ENCODE measurements around the gene BDP1.
"Not testable (repeated sequence)": the region's sequence is repeated elsewhere in the genome, so short reads cannot be mapped to it uniquely, and the experiment has no call there.

BDP1 gene

DNA sequence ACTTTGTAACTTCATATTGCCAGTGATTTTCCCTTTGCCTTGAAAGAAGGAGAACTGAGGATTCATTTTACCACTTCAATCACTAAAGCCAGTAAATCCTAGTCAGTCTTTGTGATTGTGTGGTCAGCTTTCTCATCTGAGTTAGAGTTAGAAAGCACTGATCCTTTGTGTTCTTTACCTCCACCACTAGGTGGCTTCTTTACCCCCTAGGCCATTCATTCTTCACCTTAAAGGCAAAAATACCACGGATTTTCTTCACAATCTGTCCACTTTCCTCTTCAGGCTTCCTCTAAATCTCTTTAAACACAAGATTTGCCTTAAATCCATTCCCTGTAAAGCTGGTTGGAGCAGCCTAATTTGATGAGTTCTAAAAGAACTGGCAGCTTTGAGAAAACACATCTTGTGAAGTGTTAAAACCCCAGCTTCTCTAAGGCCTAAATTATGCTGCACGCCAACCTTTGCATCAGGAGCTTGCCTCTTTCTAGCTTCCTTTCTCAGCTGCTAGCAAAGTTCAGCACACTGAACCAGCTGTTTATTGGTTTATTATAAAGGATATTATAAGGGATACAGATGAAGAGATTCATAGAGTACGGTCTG, 20.4 kb downstream of the BDP1 start:
- DNase-seq = peak in 1 of 2 donors; percentile 15

- DNase-seq = no peak
Observed at GRCh38 chr5:71481441-71481840, 26.0 kb downstream of the BDP1 start.

DNA sequence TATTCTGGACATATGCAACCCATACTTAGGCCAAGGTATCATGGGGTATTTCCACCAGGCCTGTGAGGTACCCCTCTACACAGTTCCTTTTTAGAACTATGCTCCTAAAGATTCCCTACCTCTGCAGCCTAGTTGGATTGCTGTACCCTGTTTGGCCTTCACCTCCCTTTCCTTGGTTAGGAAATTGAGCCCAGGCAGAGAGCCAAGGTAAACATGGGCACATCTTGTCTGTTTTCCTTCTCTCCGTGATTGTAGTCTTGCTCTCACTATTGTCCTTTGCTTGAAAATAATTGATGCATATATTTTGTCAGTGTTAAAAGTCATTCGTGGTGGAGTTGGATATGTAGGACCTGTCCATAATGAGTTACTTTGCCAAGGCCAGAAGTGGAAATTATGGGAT, 26.7 kb downstream of the BDP1 start:
- no peak for DNase-seq

GRCh38 chr5:71483355-71483754, 27.9 kb downstream of the BDP1 start:
- no peak for DNase-seq

- no peak for DNase-seq
Observed at GRCh38 chr5:71492817-71493615, 37.6 kb downstream of the BDP1 start.

DNA sequence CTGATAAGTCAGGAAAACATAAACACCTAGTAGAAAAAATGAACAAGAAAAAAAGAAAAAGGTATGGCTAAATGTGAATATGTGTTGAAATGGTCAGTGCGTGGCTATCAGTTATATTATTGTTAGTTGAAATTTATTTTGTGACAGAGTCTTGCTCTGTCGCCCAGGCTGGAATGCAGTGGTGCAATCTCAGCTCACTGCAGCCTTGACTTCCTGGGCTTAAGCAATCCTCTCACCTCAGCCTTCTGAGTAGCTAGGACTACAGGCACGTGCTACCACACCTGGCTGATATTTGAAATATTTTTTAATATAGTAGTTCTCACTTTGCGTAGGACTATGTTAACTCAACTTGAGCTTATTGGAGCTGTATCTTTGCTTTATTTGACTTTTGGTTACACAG, 38.8 kb downstream of the BDP1 start:
- DNase-seq = not testable (repeated sequence)

DNA sequence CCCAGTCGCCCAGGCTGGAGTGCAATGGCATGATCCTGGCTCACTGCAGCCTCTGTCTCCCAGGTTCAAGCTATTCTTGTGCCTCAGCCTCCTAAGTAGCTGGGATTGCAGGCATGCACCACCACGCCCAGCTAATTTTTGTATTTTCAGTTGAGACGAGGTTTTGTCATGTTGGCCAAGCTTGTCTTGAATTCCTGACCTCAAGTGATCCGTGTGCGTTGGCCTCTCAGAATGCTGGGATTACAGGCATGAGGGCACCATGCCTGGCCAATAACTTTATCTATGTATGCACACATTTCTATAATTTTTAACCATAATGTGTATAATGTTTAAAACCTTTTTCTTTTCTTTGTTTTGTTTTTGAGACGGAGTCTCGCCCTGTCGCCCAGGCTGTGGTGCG, 43.3 kb downstream of the BDP1 start:
- not testable (repeated sequence) for DNase-seq

- no peak for DNase-seq
Observed at GRCh38 chr5:71503536-71503935, 48.1 kb downstream of the BDP1 start.

- no peak for DNase-seq
Observed at GRCh38 chr5:71522151-71522550, 66.7 kb downstream of the BDP1 start.

DNA sequence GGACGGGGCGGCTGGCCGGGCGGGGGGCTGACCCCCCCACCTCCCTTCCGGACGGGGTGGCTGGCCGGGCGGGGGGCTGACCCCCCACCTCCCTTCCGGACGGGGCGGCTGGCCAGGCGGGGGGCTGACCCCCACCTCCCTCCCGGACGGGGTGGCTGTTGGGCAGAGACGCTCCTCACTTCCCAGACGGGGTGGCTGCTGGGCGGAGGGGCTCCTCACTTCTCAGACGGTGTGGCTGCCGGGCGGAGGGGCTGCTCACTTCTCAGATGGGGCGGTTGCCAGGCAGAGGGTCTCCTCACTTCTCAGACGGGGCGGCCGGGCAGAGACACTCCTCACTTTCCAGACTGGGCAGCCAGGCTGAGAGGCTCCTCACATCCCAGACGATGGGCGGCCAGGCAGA, 70.2 kb downstream of the BDP1 start:
- DNase-seq = not testable (repeated sequence)

DNA sequence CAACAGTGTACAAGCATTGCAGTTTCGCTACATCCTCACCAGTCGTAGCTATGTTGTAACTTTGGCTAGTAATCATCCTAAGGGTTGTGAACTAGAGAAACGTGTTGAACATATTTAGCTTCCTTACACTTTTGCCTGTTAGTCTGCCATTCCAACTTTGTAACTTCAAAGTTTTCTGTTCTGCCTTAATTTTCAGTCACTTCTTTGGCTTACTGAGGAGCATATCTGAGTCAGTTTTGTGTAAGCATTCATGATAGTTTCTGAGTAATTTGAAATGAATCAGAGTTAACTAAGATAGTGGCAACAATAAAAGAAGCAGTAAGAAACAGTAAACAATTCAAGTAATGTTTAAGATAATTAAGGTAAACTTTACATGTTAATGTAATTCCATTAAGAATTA, 72.8 kb downstream of the BDP1 start:
- DNase-seq = no peak

DNA sequence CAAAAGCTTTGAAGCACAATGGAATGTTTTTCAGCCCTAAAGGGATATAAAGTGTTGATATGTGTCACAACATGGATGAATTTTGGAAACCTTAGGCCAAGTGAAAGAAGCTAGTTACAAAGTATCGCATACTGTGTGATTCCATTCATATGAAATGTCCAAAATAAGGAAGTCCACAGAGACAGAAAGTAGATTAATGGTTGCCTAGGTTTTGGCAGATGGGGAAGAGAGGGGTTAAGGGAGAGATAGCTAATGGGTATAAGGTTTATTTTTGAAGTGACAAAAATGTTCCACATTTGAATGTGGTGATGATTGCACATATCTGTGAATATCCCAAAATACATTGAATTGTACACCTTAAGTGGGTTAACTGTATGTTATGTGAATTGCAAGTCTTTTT, 74.2 kb downstream of the BDP1 start:
- no peak for DNase-seq

DNA sequence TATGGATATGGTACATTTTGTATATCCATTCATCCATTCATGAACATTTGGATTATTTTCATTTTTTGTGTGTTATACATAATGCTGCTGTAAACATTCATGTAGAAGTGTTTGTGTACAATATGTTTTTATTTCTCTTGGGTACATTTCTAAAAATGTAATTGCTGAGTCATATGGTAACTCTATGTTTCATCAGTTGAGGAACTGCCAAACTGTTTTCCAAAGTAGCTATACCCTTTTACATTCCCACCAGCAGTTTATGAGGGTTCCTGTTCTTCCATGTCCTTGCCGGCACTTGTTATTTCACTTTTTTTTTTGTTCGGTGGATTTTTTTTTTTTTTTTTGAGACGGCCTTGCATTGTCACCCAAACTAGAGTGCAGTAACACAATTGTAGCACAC, 77.7 kb downstream of the BDP1 start:
- DNase-seq = no peak

DNA sequence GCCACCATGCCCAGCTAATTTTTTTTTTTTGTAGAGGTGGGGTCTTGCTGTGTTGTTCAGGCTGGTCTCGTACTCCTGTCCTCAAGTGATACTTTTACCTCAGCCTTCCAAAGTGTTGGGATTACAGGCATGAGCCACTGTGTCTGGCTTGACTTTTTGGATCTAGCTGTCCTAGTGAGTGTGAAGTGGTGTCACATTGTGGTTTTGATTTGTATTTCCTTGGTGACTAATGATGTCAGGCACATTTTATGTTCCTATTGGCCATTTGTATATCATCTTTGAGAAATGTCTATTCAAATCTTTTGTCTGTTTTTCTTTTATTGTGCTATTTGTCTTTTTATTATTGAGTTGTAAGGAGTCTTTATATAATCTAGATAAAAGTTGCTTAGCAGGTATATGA, 78.2 kb downstream of the BDP1 start:
- DNase-seq = no peak

GRCh38 chr5:71537687-71538086, 82.2 kb downstream of the BDP1 start:
- DNase-seq = no peak

- DNase-seq = not testable (repeated sequence)
Observed at GRCh38 chr5:71550885-71551284, 95.4 kb downstream of the BDP1 start.

GRCh38 chr5:71551582-71551981, 96.1 kb downstream of the BDP1 start:
- DNase-seq = not testable (repeated sequence)

GRCh38 chr5:71552026-71552749, 96.7 kb downstream of the BDP1 start:
- not testable (repeated sequence) for DNase-seq

DNA sequence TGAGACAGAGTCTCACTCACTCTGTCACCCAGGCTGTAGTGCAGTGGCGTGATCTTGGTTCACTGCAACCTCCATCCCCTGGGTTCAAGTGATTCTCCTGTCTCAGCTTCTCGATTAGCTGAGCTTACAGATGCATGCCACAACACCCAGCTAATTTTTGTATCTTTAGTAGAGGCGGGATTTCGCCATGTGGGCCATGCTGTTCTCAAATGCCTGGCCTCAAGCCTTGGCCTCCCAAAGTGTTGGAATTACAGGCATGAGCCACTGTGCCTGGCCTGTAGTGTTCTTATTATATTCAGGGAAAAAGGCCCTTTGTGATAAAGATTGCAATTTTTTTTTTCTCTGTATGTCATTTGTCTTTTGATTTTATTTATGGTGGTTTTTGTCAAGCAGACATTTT, 107.7 kb downstream of the BDP1 start:
- no peak for DNase-seq

GRCh38 chr5:71564895-71565294, 109.4 kb downstream of the BDP1 start:
- DNase-seq = no peak

GRCh38 chr5:71569748-71570509, 114.5 kb downstream of the BDP1 start:
- no peak for DNase-seq

GRCh38 chr5:71571811-71572210, 116.4 kb downstream of the BDP1 start:
- DNase-seq = not testable (repeated sequence)

GRCh38 chr5:71573591-71573990, 118.1 kb downstream of the BDP1 start:
- no peak for DNase-seq

All from hippocampal formation (tissue), 2 donors.